ENCODE data around the gene CNIH3. TPM values are rescaled to one million over a fixed set of nuclear protein-coding genes. Genes with fewer than 3 reads are reported as not detected.

The CNIH3 gene
- total and polyA plus RNA-seq, 2 of the 4 experiments (the other 2 are of a cell fraction), result 2.0 to 2.9 TPM

DNA sequence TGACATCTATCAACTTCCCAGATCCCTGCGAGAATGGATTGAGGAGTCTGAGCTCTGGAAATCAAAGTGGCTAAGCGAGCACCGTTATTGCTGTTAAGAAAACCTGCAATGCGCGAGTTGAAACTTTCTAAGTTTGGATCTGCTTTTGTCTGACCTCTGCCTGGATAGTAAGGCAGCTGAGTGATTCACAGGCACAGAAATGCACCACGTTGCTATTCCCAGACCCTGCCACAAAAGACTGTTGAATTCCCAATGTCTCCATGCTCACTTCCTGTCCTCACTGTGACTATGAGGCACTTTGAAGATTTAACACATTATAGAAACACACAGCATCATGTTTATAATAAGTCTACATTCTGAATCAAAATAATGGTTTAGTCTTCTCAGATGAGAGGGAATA lies 27.1 kb upstream of the CNIH3 start:
- peak; percentile 63 for DNase-seq

More for the DNA sequence above, 27.1 kb upstream of the CNIH3 start:
- no peaks in the 10 kb centered on the region for H3K79me1 ChIP-seq (ENCODE audit: low read depth in 1 of 2, low read length in 2 of 2)
- in situ Hi-C loops (cut with MboI; ENCODE audit: low sequenced_read_pairs) (no loop called here), intact Hi-C loops (cut with micrococcal nuclease) (no loop called here), dilution Hi-C loops (cut with HindIII; ENCODE audit: low sequenced_read_pairs, unreplicated experiment) (loop anchor here (10.0 kb wide), 1 partner anchor 74 kb away; no protein-coding TSS in a partner anchor)
- no peak overlapping the region for H3K9ac ChIP-seq (ENCODE audit: low read depth, low read length)
- H4K91ac ChIP-seq (ENCODE audit: insufficient read depth, low read depth, low read length), result no peak overlapping the region
- no peak overlapping the region for H3K18ac ChIP-seq (ENCODE audit: low read depth, low read length)
- no peak for TF ChIP-seq CEBPB (IDR thresholded peaks at IDR 0.05; ENCODE audit: low read depth, low read length)
- TF ChIP-seq NFE2L2 (IDR thresholded peaks at IDR 0.05; ENCODE audit: low read depth, low read length), result no peak
- TF ChIP-seq RAD21 (IDR thresholded peaks at IDR 0.05; ENCODE audit: low read length), result no peak
- no peak for TF ChIP-seq MXI1 (IDR thresholded peaks at IDR 0.05; ENCODE audit: borderline replicate concordance, low read depth, low read length)
- TF ChIP-seq, protein P1, sequence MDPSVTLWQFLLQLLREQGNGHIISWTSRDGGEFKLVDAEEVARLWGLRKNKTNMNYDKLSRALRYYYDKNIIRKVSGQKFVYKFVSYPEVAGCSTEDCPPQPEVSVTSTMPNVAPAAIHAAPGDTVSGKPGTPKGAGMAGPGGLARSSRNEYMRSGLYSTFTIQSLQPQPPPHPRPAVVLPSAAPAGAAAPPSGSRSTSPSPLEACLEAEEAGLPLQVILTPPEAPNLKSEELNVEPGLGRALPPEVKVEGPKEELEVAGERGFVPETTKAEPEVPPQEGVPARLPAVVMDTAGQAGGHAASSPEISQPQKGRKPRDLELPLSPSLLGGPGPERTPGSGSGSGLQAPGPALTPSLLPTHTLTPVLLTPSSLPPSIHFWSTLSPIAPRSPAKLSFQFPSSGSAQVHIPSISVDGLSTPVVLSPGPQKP (IDR thresholded peaks at IDR 0.05; ENCODE audit: borderline replicate concordance, low read depth, low read length), result no peak
- TF ChIP-seq FOS (IDR thresholded peaks at IDR 0.05; ENCODE audit: low read depth, low read length), result no peak
- no peak for TF ChIP-seq SMC3 (IDR thresholded peaks at IDR 0.05; ENCODE audit: low read depth, low read length)
- no peak for TF ChIP-seq RFX5 (IDR thresholded peaks at IDR 0.05; ENCODE audit: low read depth, low read length)
- TF ChIP-seq, protein P2, sequence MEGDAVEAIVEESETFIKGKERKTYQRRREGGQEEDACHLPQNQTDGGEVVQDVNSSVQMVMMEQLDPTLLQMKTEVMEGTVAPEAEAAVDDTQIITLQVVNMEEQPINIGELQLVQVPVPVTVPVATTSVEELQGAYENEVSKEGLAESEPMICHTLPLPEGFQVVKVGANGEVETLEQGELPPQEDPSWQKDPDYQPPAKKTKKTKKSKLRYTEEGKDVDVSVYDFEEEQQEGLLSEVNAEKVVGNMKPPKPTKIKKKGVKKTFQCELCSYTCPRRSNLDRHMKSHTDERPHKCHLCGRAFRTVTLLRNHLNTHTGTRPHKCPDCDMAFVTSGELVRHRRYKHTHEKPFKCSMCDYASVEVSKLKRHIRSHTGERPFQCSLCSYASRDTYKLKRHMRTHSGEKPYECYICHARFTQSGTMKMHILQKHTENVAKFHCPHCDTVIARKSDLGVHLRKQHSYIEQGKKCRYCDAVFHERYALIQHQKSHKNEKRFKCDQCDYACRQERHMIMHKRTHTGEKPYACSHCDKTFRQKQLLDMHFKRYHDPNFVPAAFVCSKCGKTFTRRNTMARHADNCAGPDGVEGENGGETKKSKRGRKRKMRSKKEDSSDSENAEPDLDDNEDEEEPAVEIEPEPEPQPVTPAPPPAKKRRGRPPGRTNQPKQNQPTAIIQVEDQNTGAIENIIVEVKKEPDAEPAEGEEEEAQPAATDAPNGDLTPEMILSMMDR (conservative IDR thresholded peaks at IDR 0.05; ENCODE audit: low read depth, low read length), result no peak
- TF ChIP-seq, protein P3, sequence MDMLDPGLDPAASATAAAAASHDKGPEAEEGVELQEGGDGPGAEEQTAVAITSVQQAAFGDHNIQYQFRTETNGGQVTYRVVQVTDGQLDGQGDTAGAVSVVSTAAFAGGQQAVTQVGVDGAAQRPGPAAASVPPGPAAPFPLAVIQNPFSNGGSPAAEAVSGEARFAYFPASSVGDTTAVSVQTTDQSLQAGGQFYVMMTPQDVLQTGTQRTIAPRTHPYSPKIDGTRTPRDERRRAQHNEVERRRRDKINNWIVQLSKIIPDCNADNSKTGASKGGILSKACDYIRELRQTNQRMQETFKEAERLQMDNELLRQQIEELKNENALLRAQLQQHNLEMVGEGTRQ (IDR thresholded peaks at IDR 0.05; ENCODE audit: low read depth, low read length), result no peak
- TF ChIP-seq MAZ (IDR thresholded peaks at IDR 0.05; ENCODE audit: borderline replicate concordance, low read depth, low read length), result no peak
- TF ChIP-seq CHD1 (IDR thresholded peaks at IDR 0.05; ENCODE audit: low read depth, low read length), result no peak
- no peak for TF ChIP-seq RCOR1 (IDR thresholded peaks at IDR 0.05; ENCODE audit: insufficient replicate concordance, low read length)
- no peak for TF ChIP-seq POLR2A (IDR thresholded peaks at IDR 0.05; ENCODE audit: low read depth, low read length)
- no peak for TF ChIP-seq BHLHE40 (IDR thresholded peaks at IDR 0.05; ENCODE audit: low read depth, low read length)
- no peak for TF ChIP-seq MAFK (IDR thresholded peaks at IDR 0.05; ENCODE audit: low read depth, low read length)
- peaks cover 3% of the 10 kb centered on the region; the same call in 1 of the 2 replicates for H4K20me1 ChIP-seq (ENCODE audit: insufficient read depth, low read length)
- H2BK15ac ChIP-seq (ENCODE audit: low read depth, low read length), result no peak overlapping the region
- H2AFZ ChIP-seq (replicated peaks; ENCODE audit: low read length, poor library complexity), result peak overlapping the region; percentile 2
- no peak overlapping the region for H4K5ac ChIP-seq (ENCODE audit: low read depth, low read length)
- peak; percentile 48; the same call in 1 of the 2 replicates for ATAC-seq (ENCODE audit: low read depth)
- H3K9me1 ChIP-seq (ENCODE audit: insufficient read depth, low read length), result peaks cover 10% of the 10 kb centered on the region
- POLR2A ChIA-PET (ENCODE audit: unreplicated experiment), result interaction anchor here (0.6 kb wide), 1 partner anchor 542 kb away, joined by 5 read pairs; no protein-coding TSS in a partner anchor
- no peak overlapping the region for H2AK5ac ChIP-seq (ENCODE audit: low read depth, low read length)
- H3K27me3 ChIP-seq (ENCODE audit: control insufficient read depth, insufficient read depth, low read length), result no peaks in the 10 kb centered on the region
- H3K27ac ChIP-seq (ENCODE audit: insufficient read depth, low read length), result no peak overlapping the region
- 80% methylated on average over 5 of the region's 6 CpGs; no CpG with 5 or more reads in 1 of the 2 experiments for WGBS, 2 experiments (ENCODE audit: extremely low coverage in 2 of 2, insufficient read length in 1 of 2)
- no peak overlapping the region for H3K23ac ChIP-seq (ENCODE audit: low read depth, low read length)
- peak overlapping the region; percentile 28; the same call in 1 of the 2 replicates for H3K4ac ChIP-seq (ENCODE audit: low read depth, low read length)
- H3K4me3 ChIP-seq (ENCODE audit: insufficient read depth, low read depth, low read length), result no peak overlapping the region
- H2BK120ac ChIP-seq (ENCODE audit: low read depth, low read length), result no peak overlapping the region
- H3K56ac ChIP-seq (ENCODE audit: extremely low read depth, insufficient read depth, low read length), result no peak overlapping the region
- no peaks in the 10 kb centered on the region for H3K9me3 ChIP-seq (ENCODE audit: control insufficient read depth, insufficient read depth, low read length)
- no peaks in the 10 kb centered on the region for H3K36me3 ChIP-seq (ENCODE audit: control insufficient read depth, insufficient read depth, low read length)
- no peak overlapping the region for H2BK5ac ChIP-seq (ENCODE audit: low read depth, low read length, poor library complexity, severe bottlenecking)
- no peak overlapping the region for H2BK20ac ChIP-seq (ENCODE audit: low read depth, low read length)
- BruUV-seq (replicated peaks), result no TSS peak
- no peak overlapping the region for H3K4me2 ChIP-seq (ENCODE audit: low read depth, low read length)
- H3K14ac ChIP-seq (replicated peaks; ENCODE audit: low read depth, low read length), result no peak overlapping the region; the same call in 1 of the 2 replicates
- CTCF ChIA-PET, result interaction anchor here (0.5 to 1.7 kb wide), 3 partner anchors 20 to 262 kb away, joined by 3 to 6 read pairs (median 3); no protein-coding TSS in a partner anchor
- peaks cover 6% of the 10 kb centered on the region for H3K4me1 ChIP-seq (ENCODE audit: control insufficient read depth, insufficient read depth, low read length)
- no peak overlapping the region for H2AK9ac ChIP-seq (replicated peaks; ENCODE audit: low read depth, low read length, poor library complexity)
- H4K8ac ChIP-seq (ENCODE audit: low read depth in 2 of 2, low read length in 2 of 2), result no peak overlapping the region

Data from IMR-90 (cell line).